ENCODE measurements around the gene MCOLN1. TPM values are rescaled to one million over a fixed set of nuclear protein-coding genes. Genes with fewer than 3 reads are reported as not detected.

MCOLN1 gene
- 1.6 and 3.6 TPM in 2 replicates for total RNA-seq (2014; rRNA removed; shearing (Covaris generic))

GRCh38 chr19:7522072-7522922 lies at the start of gene MCOLN1:
TSS of gene MCOLN1 (plus strand) at chr19:7522624. CDS start at chr19:7522751, 127 bp downstream.
- DNase-seq (ENCODE audit: low read depth) = peak; percentile 99

DNA sequence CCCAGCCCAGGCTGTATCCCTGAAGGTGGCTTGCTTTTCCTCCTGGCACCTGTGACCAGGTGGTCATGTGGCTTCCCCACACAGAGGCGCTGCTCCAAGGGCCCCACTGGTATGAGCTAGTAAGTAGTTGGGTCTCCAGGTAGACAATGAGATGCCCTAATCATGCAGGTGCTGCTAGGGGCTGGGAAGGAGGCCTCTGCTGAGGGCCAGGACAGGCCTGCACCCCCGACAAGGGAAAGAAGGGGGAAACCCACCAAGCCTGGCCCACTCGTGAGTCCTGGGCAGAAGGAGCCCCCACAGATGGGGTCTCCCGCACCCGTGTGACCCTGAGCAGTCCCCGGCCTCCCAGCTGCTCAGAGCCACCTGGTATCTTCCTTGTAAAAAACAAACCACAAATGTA lies 46.8 kb upstream of the MCOLN1 start:
- no peak for DNase-seq (ENCODE audit: low read depth)

GRCh38 chr19:7476241-7476640 lies 46.2 kb upstream of the MCOLN1 start:
- DNase-seq (ENCODE audit: low read depth) = no peak

GRCh38 chr19:7476777-7477494 lies 45.5 kb upstream of the MCOLN1 start:
- no peak for DNase-seq (ENCODE audit: low read depth)

- no peak for DNase-seq (ENCODE audit: low read depth)
These were observed 44.7 kb upstream of the MCOLN1 start for GRCh38 chr19:7477758-7478157.

- DNase-seq (ENCODE audit: low read depth) = no peak
These were observed 44.1 kb upstream of the MCOLN1 start for GRCh38 chr19:7478173-7478842.

- DNase-seq (ENCODE audit: low read depth) = no peak
These were observed 43.6 kb upstream of the MCOLN1 start for GRCh38 chr19:7478843-7479227.

DNA sequence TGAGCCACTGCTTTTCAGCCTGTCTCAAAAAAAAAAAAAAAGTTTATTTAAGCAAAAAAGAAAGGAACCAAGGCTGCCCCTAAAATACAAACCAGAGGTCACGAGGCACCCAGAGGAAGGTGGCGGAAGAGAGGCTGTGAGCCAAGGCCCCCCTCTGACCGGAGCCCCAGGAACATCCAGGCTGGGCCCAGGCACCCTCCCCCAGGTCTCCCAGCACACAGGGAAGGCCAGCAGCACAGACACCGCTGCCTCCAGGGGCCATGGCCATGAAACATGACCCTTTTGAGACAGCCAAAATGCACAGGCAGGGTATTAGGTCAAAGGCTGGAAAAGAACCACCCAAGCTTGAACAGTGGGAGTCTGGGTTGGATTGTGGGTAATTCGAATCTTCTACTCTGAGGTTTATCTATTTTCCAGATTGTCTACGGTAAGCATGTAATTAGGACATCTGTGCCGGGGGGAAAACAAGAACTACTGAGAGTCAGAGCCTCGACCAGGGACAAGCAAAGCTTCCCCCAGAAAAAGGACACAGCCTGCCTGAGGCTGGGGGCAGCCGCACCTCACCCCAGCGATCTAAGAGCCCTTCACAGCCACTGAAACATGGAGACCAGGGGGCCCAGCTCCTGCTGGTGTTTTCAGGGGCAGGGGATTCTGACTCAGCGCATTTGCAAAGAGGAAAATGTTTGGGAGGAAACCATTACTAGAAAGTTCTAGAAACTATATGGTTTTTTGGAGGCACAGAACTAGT lies 42.0 kb upstream of the MCOLN1 start:
- DNase-seq (ENCODE audit: low read depth) = no peak

DNA sequence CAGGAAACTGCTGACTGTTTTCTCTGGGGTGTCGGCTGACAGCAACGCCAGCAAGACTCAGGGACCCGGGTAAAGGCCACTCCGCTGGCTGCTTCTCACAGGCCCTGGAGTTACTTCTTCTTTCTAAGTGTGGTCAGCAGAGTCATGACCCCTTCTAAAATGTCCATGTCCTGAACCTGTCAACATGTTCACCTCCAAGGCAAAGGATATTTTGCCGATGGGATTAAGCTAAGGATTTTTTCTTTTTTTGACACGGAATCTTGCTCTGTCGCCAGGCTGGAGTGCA lies 41.5 kb upstream of the MCOLN1 start:
- DNase-seq (ENCODE audit: low read depth) = no peak

GRCh38 chr19:7482584-7483439 lies 39.6 kb upstream of the MCOLN1 start:
- peak; percentile 44 for DNase-seq (ENCODE audit: low read depth)

DNA sequence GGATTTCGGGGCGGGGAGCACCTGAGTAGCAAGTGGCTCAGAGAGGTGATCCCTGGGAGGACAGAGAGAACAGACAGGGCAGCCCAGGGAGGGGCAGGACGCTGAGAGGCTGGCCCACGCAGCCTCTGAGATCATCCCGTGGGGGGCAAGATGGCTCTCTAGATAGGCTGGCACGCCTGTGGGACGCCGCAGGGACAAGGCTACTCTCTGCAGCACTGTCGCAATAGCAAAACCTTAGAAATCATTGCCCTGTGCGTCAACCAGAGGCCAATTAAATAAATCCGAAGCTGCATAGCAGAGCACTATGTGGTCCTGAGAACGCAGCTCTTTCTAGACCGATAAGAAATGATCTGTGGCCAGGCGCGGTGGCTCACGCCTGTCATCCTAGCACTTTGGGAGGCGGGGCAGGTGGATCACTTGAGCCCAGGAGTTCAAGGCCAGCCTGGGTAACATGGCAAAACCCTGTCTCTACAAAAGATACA lies 38.7 kb upstream of the MCOLN1 start:
- no peak for DNase-seq (ENCODE audit: low read depth)

GRCh38 chr19:7486923-7487322 lies 35.5 kb upstream of the MCOLN1 start:
- DNase-seq (ENCODE audit: low read depth) = no peak

DNA sequence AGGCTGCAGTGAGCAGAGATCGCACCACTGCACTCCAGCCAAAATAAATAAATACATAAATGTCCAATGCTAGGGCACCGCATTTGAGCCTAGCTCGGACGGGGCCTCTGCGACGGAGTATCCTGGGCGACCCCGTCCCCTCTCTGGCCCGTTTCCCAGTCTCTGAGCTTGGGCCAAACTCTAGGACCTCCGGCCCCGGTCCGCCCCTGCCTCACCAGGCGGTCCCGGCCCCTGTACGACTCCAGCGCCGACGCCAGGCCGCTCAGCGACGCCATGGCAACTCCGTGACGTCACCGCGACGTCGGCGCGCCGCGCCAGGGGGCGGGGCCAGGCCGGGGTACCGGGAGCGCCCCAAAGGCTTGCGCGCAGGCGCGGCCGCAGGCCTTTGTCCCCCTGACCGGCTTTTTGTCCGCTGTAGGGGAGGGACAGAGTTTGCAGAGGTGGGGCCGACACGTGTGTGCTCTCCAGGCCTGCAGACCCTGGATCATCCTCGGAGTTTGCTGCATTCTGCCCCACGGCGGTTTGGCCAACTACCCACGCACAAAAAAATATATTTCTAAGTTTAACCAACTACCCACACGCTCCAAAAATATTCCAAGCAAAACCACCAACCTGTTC lies 33.6 kb upstream of the MCOLN1 start, which contains the start of gene PEX11G:
PEX11G (minus strand) TSS at position 300 of the 618 bp plus-strand sequence; CDS start at position 275, 25 bp downstream.
- peak; percentile 89 for DNase-seq (ENCODE audit: low read depth)

DNA sequence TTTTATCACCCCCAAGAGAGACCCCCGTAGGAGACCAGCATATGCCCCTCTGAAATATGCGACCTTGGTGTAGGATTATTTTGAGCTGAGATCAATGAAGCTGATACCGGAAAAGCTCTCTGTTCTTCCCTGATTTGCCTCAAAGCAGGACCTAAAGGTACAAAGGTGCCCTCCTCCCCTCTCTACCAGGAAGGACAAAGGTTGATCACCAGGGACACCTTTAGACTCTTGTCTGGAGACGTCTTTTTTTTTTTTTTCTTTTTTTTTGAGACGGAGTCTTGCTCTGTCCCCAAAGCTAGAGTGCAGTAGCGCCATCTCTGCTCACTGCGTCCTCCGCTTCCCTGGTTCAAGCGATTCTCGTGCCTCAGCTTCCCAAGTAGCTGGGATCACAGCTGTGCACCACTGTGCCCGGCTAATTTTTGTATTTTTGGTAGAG lies 32.8 kb upstream of the MCOLN1 start:
- DNase-seq (ENCODE audit: low read depth) = no peak

- peak; percentile 48 for DNase-seq (ENCODE audit: low read depth)
These were observed 30.3 kb upstream of the MCOLN1 start for GRCh38 chr19:7492142-7492541.

DNA sequence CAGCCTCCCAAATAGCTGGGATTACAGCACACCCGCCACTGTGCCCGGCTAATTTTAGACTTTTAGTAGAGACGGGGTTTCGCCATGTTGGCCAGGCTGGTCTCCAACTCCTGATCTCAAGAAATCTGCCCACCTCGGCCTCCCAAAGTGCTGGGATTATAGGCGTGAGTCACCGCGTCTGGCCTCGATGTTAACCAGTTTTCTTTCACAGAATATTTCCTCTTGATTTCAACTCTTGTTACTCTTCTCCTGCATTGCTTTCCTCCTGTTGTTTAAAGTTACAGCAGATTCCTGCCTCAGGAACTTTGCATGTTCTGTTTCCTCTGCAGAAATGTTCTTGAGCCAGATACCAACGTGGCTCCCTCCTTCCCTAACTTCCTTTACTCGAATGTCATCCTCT lies 29.9 kb upstream of the MCOLN1 start:
- peak; percentile 59 for DNase-seq (ENCODE audit: low read depth)

DNA sequence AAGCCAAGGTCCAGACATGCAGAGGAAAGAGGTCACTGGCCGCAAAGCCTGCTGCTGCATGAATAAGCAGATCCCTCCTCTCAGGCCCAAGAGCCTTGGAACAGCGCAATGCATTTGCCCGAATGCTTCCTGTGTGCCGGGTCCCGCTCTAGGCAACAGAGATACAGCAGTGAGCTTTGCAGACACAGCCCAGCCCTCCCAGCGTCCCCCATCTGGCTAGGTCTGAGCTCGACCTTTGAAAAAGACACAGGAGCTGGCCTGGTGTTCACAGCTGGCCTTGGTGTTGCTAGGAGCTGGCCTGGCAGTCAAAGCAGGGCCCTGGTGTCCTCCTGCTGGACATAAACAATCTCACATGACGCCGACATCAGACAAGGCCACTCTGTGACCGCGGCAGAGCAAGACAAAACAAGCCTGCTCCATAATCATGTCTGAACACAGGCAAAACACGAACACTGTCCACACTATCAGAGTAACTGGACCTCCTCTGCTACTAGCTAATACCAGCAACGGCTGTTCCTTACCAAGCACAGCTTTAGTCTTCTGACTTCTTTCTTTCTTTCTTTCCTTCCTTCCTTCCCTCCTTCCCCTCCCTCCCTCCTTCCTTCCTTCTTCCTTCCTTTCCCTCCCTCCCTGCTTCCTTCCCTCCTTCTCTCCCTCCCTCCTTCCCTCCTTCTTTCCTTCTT lies 27.9 kb upstream of the MCOLN1 start:
- no peak for DNase-seq (ENCODE audit: low read depth)

GRCh38 chr19:7497292-7497691 lies 25.1 kb upstream of the MCOLN1 start:
- no peak for DNase-seq (ENCODE audit: low read depth)

- peak; percentile 84 for DNase-seq (ENCODE audit: low read depth)
These were observed 21.5 kb upstream of the MCOLN1 start for GRCh38 chr19:7500811-7501450.
